HUES64 (cell line): ENCODE results near the gene SLC7A14.

Experiments
- H3K27ac ChIP-seq: 2 replicates; pipeline ENCODE4 v1.7.0; 2013; ENCODE audit warnings: low read depth, low read length, inconsistent platforms
- H3K27me3 ChIP-seq: 2 replicates; pipeline ENCODE4 v1.6.1; 2013; ENCODE audit warnings: mild to moderate bottlenecking, low read length; ENCODE audit not compliant: insufficient read depth
- H3K36me3 ChIP-seq: 2 replicates; pipeline ENCODE4 v1.6.1; 2013; ENCODE audit warnings: mild to moderate bottlenecking, low read length; ENCODE audit not compliant: insufficient read depth
- H3K4me1 ChIP-seq: 2 replicates; pipeline ENCODE4 v1.6.1; 2013; ENCODE audit warnings: mild to moderate bottlenecking, low read length, moderate library complexity; ENCODE audit not compliant: insufficient read depth
- H3K4me3 ChIP-seq: 2 replicates; pipeline ENCODE4 v1.5.1; 2013; ENCODE audit warnings: mild to moderate bottlenecking, low read length, moderate library complexity
- H3K9ac ChIP-seq: 2 replicates; pipeline ENCODE4 v1.6.1; 2013; ENCODE audit warnings: mild to moderate bottlenecking, low read depth, low read length
- H3K9me3 ChIP-seq: 2 replicates; pipeline ENCODE4 v1.6.1; 2013; ENCODE audit warnings: low read depth, low read length; ENCODE audit not compliant: insufficient read depth
- WGBS: fragments of 150-250, 120-280 bp; methylation state at CpG from one replicate; pipeline ENCODE4 v1.1.7; 2013; ENCODE audit warnings: missing lambda C conversion rate; 5-methylcytosine and 5-hydroxymethylcytosine counted together

SLC7A14 gene

GRCh38 chr3:170484869-170485268, 101.0 kb downstream of the SLC7A14 start:
- Histone ChIP-seq H3K27me3 (no peaks in the 10 kb centered on the region), H3K36me3 (no peaks in the 10 kb centered on the region), H3K27ac (no peak overlapping the region), H3K9me3 (no peaks in the 10 kb centered on the region), H3K4me3 (no peak overlapping the region), H3K9ac (no peak overlapping the region), H3K4me1 (peaks cover 9% of the 10 kb centered on the region; the same call in 1 of the 2 replicates)
- 78% methylated on average over 4 of the region's 4 CpGs for WGBS

GRCh38 chr3:170483485-170484262, 102.2 kb downstream of the SLC7A14 start:
- no peaks in the 10 kb centered on the region for H3K9me3 ChIP-seq
- H3K4me1 ChIP-seq, result peaks cover 9% of the 10 kb centered on the region; the same call in 1 of the 2 replicates
- no peaks in the 10 kb centered on the region for H3K36me3 ChIP-seq
- no peak overlapping the region for H3K27ac ChIP-seq
- no peaks in the 10 kb centered on the region for H3K27me3 ChIP-seq
- no peak overlapping the region for H3K4me3 ChIP-seq
- no peak overlapping the region for H3K9ac ChIP-seq
- 72% methylated on average over 4 of the region's 5 CpGs for WGBS

- H3K9me3 ChIP-seq, result no peaks in the 10 kb centered on the region
- WGBS, result 72% methylated on average over 4 of the region's 4 CpGs
- H3K4me3 ChIP-seq, result no peak overlapping the region
- no peaks in the 10 kb centered on the region for H3K36me3 ChIP-seq
- peaks cover 4% of the 10 kb centered on the region; the same call in 1 of the 2 replicates for H3K4me1 ChIP-seq
- H3K9ac ChIP-seq, result no peak overlapping the region
- H3K27me3 ChIP-seq, result no peaks in the 10 kb centered on the region
- no peak overlapping the region for H3K27ac ChIP-seq
These were observed 103.7 kb downstream of the SLC7A14 start for GRCh38 chr3:170482199-170482598.

DNA sequence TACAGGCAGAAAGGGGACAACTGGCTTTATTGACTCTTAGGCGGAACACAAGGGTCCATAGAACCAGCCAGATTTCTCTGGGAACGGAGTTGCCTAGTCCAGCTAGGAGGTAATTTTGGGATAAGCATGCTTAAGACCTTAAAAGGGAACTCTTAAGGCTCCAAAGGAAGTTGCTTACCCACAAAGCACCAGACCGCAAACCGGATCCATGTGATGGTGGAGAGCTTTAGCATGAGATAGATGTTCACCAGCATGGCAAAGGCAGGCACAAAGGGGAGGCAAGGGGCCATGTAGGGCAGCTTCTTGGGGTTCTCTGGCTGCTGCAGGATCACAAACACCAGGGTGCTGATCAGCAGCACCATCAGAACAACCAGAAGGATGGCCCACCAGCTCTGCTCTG, 105.8 kb downstream of the SLC7A14 start:
- Histone ChIP-seq H3K4me3 (no peak overlapping the region), H3K9me3 (no peaks in the 10 kb centered on the region), H3K4me1 (peaks cover 7% of the 10 kb centered on the region; the same call in 1 of the 2 replicates), H3K9ac (no peak overlapping the region), H3K27ac (no peak overlapping the region), H3K27me3 (no peaks in the 10 kb centered on the region), H3K36me3 (no peaks in the 10 kb centered on the region)
- 93% methylated on average over 4 of the region's 4 CpGs for whole genome bisulfite sequencing

GRCh38 chr3:170477395-170477794, 108.5 kb downstream of the SLC7A14 start:
- H3K4me1 ChIP-seq, result peaks cover 10% of the 10 kb centered on the region; the same call in 1 of the 2 replicates
- no peaks in the 10 kb centered on the region for H3K36me3 ChIP-seq
- H3K27ac ChIP-seq, result no peak overlapping the region
- H3K27me3 ChIP-seq, result no peaks in the 10 kb centered on the region
- H3K9me3 ChIP-seq, result no peaks in the 10 kb centered on the region
- no peak overlapping the region for H3K4me3 ChIP-seq
- WGBS, result no CpG with 5 or more reads among the region's 2 CpGs
- H3K9ac ChIP-seq, result no peak overlapping the region

- Histone ChIP-seq H3K4me1 (peaks cover 10% of the 10 kb centered on the region; the same call in 1 of the 2 replicates), H3K4me3 (no peak overlapping the region), H3K27ac (no peak overlapping the region), H3K27me3 (no peaks in the 10 kb centered on the region), H3K36me3 (no peaks in the 10 kb centered on the region), H3K9ac (no peak overlapping the region), H3K9me3 (no peaks in the 10 kb centered on the region)
- WGBS, result 37% methylated on average over 6 of the region's 6 CpGs
These were observed 109.6 kb downstream of the SLC7A14 start for GRCh38 chr3:170476291-170476690.

GRCh38 chr3:170475092-170475685, 110.7 kb downstream of the SLC7A14 start:
- Histone ChIP-seq H3K4me1 (peaks cover 10% of the 10 kb centered on the region), H3K9me3 (no peaks in the 10 kb centered on the region), H3K36me3 (no peaks in the 10 kb centered on the region), H3K27me3 (no peaks in the 10 kb centered on the region), H3K9ac (no peak overlapping the region), H3K27ac (no peak overlapping the region), H3K4me3 (no peak overlapping the region)
- WGBS, result 93% methylated on average over 3 of the region's 3 CpGs

DNA sequence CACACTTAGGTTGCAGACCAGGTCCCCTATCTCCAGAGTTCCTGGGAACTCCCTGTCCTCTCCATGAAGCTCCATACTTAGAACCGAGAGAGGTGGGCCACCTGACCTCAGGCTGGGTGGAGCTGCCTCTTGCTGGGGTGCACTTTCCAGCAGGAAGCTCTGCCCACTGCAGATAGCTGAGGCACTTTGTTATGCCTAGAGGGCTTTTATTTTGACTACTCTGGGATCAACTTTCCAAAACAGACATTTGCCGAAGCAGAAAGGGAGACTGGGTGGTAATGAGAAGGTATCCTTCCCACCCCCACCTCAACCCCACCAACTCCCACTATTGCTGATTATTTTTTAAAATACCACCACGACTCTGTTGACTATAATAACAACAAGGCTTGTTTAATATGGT, 112.5 kb downstream of the SLC7A14 start:
- peaks cover 15% of the 10 kb centered on the region for H3K4me1 ChIP-seq
- H3K36me3 ChIP-seq, result no peaks in the 10 kb centered on the region
- no peak overlapping the region for H3K4me3 ChIP-seq
- no peak overlapping the region for H3K9ac ChIP-seq
- no peaks in the 10 kb centered on the region for H3K9me3 ChIP-seq
- 80% methylated on average over 2 of the region's 3 CpGs for WGBS
- no peaks in the 10 kb centered on the region for H3K27me3 ChIP-seq
- H3K27ac ChIP-seq, result no peak overlapping the region

- H3K9me3 ChIP-seq, result no peaks in the 10 kb centered on the region
- H3K4me3 ChIP-seq, result no peak overlapping the region
- H3K27ac ChIP-seq, result no peak overlapping the region
- no peaks in the 10 kb centered on the region for H3K27me3 ChIP-seq
- peaks cover 14% of the 10 kb centered on the region for H3K4me1 ChIP-seq
- no peaks in the 10 kb centered on the region for H3K36me3 ChIP-seq
- 100% methylated on average over 1 of the region's 3 CpGs for WGBS
- H3K9ac ChIP-seq, result no peak overlapping the region
These were observed 114.7 kb downstream of the SLC7A14 start for GRCh38 chr3:170471149-170471548.

- no peak overlapping the region for H3K9ac ChIP-seq
- H3K36me3 ChIP-seq, result no peaks in the 10 kb centered on the region
- H3K4me1 ChIP-seq, result peaks cover 21% of the 10 kb centered on the region
- H3K27me3 ChIP-seq, result no peaks in the 10 kb centered on the region
- no peak overlapping the region for H3K4me3 ChIP-seq
- H3K9me3 ChIP-seq, result no peaks in the 10 kb centered on the region
- no peak overlapping the region for H3K27ac ChIP-seq
- 76% methylated on average over 7 of the region's 9 CpGs for WGBS
These were observed 115.5 kb downstream of the SLC7A14 start for GRCh38 chr3:170470063-170471016.
